GM12892 (cell line): ENCODE measurements around the gene ITIH5.

Experiments used
- DNase-seq: peaks from one replicate; pipeline ENCODE4 v3.0.0; 2011; ENCODE audit not compliant: insufficient read length
- FAIRE-seq: peaks from 2 replicates; lab custom pipeline; 2011; peaks lifted over from hg19 to GRCh38; lab: Jason Lieb, UNC
- POLR2A ChIP-seq: IDR thresholded peaks from 2 replicates; pipeline ENCODE4 v1.6.1; 2011; ENCODE audit warnings: low read depth, low read length, control low read depth
- POLR2AphosphoS5 ChIP-seq: IDR thresholded peaks from 2 replicates; pipeline ENCODE4 v1.6.1; 2011; ENCODE audit warnings: low read depth, low read length, control low read depth
- TAF1 ChIP-seq: IDR thresholded peaks from 2 replicates; pipeline ENCODE4 v1.6.1; 2011; ENCODE audit warnings: low read depth, mild to moderate bottlenecking, control low read depth, low read length, borderline replicate concordance

Gene ITIH5

DNA sequence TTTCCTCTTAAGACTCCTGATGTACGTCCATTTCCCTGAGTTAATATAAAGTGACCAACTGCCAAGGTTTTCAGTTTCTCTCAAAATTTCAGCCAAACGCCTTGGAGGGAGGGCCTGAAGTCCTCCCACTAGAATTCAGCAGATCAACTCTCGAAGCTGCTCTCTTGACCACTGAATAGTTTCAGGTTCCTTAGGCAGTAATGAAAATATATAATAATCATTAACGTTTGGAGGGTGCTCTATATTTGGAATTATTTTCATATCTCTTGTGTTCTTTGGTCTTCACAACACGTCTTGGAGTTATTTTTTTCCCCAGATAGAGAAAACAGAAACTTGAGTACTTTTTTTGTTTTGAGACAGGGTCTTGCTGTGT, 132.3 kb downstream of the ITIH5 start:
- TF ChIP-seq POLR2AphosphoS5 = no peak
- no peak for DNase-seq
- FAIRE-seq = no peak

DNA sequence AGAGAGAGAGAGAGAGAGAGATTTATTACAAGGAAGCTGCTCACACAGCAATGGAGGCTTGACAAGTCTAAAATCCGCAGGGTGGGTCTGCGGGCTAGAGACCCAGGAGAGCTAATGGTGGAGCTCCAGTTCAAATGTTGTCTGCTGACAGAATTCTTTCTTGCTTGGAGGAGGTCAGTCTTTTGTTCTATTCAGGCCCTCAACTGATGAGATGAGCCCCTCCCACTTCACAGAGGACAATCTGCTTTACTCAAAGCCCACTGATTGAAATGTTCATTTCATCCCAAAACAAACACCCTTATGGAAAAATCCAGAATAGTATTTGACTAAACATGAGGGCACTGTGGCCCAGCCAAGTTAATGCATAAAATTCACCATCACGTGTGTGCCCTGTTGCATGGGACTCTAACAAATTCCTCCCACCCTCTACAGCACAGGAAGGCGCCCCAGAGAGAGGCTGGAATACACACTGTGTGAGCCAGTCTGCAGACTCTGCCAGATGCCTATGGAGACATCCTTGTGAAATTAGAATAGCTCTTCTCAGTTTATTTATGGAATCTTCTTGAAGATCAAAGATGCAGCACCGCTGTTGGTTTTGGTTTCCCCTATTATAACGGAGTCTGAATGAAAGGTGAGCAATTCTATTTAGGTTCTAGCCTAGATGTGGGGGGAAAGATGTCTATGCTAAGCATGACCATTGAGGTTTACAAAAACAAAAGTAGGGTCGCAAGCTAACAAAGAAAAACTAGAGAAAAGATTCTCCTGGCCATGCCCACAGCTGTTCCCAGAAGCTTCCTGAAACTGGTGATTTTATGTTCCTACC, 132.9 kb downstream of the ITIH5 start:
- FAIRE-seq (no peak), DNase-seq (no peak)
- TF ChIP-seq POLR2AphosphoS5 = no peak
- no peak for TF ChIP-seq TAF1
- TF ChIP-seq POLR2A = no peak

DNA sequence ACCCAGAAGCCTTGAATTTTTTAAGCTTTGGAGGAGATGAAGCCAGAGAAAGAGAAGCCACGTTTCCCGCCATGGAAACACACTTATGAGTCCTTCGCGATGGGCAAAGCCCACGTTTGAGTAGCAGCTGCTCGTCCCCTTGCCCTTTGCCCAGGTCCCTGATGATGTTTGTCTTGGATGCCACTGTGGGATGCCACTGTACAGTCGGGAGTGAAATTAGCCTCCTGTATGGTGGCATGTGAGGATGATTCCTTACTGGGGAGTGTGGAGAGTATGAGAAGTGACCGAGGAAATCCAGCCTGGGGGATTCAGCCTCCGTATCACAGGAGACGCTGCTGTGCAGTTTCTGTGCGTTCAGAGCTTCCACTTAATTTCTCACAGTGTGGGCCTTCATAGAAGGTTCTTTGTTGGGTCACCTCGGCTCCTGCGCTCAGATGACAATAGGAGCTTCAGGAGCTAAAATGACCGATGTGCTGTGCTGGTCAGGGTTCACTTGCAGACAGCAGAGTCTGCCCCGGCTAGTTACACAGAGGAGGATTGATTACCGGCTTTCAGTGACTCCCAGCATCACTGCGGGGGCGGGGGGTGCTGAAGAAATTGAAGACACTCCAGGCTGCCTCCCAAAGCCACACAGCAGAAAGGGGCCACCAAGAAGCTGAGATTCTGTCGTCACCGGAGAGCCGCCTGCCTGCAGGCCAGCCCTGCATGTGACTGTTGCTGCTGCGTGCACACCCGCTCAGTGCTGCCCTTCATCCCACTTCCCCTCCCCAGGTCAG, 133.9 kb downstream of the ITIH5 start:
- FAIRE-seq (no peak), DNase-seq (no peak)
- TF ChIP-seq POLR2A (no peak), POLR2AphosphoS5 (no peak), TAF1 (no peak)

DNA sequence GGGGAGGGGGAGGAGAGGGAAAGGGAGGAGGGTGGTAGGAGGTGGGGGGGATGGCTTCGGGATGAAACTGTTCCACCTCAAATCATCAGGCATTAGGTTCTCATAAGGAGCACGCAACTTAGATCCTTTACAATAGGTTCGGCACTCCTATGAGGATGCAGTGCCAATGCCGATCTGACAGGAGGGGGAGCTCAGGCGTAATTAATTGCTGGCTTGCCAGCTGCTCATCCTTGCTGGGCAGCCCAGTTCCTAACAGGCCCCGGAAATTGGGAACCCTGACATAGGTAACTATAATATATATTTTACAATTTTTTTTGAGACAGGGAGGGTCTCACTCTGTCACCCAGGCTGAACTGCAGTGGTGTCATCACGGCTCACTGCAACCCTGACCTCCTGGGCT, 137.1 kb downstream of the ITIH5 start:
- no peak for TF ChIP-seq POLR2AphosphoS5
- TF ChIP-seq TAF1 = no peak
- no peak for TF ChIP-seq POLR2A
- no peak for DNase-seq
- peak; percentile 9 for FAIRE-seq

DNA sequence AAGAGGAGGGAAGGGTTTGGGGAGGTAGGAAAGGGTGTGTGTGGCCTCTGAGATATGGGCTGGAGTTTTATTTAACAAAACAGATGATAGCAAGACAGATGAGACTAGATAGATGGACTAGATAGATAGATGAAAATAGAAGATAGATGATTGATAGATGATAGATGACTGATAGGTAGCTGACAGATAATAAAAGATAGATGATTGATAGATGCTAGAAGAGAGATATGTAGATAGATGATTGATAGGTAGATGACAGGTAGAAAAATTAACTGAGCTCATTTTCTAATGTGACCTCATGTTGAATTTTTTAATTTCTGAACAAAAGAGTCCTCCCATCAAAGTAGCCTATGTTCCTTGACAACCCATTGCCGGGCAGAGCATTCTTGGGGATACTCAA, 139.3 kb downstream of the ITIH5 start:
- TF ChIP-seq TAF1 = no peak
- TF ChIP-seq POLR2AphosphoS5 = no peak
- TF ChIP-seq POLR2A = no peak
- DNase-seq = no peak
- FAIRE-seq = no peak

DNA sequence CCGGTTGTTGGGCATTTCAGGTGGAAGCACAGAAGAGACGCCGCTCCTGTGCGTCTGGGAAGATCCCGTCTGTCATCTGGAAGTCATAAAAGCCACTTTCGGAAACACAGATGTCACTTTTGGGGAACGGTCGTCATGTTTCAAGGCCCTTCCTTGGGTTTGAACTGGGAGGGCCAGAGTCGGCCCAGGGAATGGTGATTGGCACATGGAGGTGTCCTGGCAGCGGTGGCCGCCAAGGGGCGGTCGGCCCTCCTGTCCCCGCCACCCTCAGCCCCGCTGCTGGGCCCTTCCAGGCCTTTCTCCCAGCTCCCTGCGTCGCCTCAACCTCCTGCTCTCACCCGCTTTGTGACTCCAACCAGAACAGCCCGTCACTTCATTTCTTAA, 140.8 kb downstream of the ITIH5 start:
- DNase-seq (no peak), FAIRE-seq (no peak)
- no peak for TF ChIP-seq TAF1
- no peak for TF ChIP-seq POLR2A
- TF ChIP-seq POLR2AphosphoS5 = no peak

DNA sequence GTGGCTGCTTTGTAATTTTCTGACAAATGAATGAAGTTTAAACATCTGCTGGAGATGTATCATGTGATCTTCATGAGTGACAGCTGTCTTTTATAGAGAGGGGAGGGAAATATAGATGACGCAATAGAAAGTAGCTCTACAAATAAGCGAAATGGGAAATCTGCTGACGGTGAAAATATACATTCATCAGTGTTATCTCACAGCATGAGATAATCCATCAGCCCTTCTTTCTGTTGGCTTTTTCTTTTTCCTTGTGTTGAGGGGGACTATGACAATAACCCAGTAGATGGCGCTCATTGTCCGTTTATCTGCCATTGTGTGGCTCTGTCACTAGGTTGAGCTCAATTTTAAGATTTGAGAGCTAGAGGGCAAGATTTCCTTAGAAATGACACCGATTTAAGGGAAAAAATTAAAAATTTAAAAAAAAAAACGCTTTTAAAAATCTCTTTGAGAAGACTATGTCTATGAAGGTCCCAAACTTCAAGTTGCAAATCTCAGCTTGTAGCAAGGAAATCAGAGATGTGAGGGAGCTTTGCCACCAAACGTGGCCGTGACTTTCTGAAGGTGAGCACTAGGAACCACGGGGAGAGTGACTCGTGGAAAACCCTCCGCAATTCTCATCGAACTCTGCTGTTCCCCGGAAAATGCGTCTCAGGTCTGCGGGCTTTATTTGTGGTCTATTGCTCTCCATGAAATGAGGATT, 141.3 kb downstream of the ITIH5 start:
- DNase-seq = peak; percentile 44
- TF ChIP-seq POLR2A (no peak), POLR2AphosphoS5 (no peak), TAF1 (no peak)
- peak; percentile 74 for FAIRE-seq

DNA sequence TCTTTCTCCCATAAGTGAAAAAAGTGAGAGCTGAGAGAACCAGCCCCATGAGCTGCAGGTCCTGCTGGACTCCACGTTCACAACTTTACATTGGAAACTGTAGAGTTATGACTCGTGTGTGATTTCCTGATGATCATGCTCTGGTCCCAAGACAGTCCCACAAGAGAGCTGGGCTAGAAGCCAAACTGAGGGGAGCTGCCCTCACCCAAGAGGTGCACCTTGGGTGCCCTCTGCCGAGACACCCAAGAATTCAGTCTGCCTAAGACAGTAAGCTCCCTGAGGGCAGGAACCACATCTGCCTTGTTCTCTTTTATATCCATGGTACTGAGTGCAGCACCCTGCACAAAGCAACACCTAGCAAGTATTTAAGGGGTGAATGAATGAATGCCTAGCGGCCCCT, 143.1 kb downstream of the ITIH5 start:
- no peak for DNase-seq
- TF ChIP-seq TAF1 = no peak
- no peak for FAIRE-seq

DNA sequence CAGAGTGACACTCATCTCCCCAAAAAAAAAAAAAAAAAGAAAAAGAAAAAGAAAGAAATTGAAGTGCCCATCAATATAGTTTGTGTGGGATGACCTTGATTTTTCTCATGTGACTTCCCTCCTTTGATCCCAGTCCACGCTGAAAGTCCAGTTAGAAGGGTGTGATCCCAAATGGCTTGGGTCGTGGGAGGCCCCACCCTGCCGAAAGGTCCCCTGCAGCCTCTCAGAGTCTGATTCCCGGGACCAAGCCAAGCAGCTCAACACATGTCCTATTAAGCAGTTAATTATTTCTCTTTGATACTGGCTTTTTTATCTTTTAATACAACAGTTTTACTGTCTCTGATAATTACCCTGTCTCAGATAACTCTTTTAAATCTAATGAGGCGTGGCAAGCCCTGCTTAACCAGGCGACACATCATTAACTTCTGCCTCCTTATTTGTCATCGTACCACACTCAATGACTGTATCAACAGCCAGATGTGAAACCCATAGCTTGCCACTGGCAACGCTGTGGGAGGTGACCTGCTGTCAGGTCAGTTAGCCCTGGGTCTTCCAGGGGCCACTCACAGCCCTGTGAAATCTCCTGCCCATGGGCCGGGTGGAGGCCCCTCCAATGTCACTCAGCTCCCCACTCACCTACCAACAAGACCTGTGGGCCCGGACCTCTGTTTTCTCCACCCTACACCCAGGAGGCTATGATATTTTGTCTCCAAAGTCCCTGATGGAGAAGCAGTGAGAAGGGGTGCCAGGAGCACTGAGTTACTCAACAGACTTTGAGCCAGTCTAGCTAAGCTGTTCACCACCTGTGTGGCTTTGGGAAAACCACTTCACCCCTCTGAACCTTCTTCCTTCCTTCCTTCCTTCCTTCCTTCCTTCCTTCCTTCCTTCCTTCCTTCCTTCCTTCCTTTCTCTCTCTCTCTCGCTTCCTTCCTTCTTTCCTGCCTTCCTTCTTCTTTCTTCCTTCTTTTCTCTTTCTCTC, 146.0 kb downstream of the ITIH5 start:
- TF ChIP-seq TAF1 (no peak), POLR2A (no peak), POLR2AphosphoS5 (no peak)
- DNase-seq = no peak
- no peak for FAIRE-seq

DNA sequence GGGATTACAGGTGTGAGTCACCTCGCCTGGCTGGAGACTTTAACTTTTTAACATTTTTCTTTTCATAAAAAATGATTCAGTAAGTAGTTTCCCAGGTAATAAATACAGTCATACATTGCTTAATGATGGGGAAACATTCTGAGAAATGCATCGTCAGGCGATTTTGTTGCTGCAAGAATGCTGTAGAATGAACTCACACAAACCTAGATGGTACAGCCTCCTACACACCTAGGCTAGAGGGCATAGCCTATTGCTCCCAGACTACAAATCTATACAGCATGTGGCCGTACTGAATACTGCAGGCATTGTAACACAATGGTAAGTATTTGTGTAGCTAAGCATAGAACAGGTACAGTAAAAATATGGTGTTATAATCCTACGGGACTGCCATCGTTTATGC, 147.4 kb downstream of the ITIH5 start:
- DNase-seq = no peak
- TF ChIP-seq TAF1 (no peak), POLR2A (no peak), POLR2AphosphoS5 (no peak)
- FAIRE-seq = no peak

DNA sequence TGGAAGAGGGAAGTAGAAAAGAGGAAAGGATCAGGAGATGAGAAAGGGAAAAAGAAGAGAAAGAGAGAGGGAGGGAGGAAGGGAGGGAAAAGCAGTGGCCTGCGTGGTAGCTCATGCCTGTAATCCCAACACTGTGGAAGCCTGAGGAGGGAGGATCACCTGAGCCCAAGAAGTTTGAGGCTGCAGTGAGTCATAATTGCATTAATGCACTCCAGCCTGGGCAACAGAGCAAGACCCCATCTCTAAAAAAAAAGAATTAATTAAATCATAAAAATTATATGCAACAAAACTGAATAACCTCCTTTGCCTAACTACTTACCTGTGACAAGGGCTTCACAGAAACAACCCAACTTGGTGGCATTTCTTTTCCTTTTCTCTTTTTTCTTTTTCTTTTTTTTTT, 148.1 kb downstream of the ITIH5 start:
- no peak for FAIRE-seq
- no peak for TF ChIP-seq TAF1
- no peak for TF ChIP-seq POLR2AphosphoS5
- no peak for TF ChIP-seq POLR2A
- DNase-seq = no peak

DNA sequence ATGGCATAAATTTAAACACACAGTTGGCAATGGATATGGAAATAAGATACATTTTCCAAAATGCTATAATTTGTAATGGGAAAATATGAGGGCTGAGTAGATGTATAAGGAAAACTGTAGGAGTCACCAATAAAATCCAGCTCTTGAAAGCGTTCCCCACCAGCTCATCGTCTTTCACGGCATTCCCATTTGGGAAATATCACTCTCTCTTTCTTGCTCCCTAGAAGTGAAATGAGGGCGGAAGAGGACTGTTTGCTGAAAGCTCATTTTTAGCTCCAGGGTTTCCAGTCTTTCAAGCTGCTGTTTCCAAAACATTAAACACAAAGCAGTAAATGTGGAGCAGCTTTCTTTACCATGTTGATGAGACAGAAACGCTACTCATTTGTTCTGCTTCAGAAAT, 151.3 kb downstream of the ITIH5 start:
- TF ChIP-seq POLR2A = no peak
- TF ChIP-seq TAF1 = no peak
- no peak for TF ChIP-seq POLR2AphosphoS5
- FAIRE-seq = no peak

More for the DNA sequence above, 151.3 kb downstream of the ITIH5 start:
- DNase-seq = no peak
